NT2/D1 (cell line): ENCODE measurements around the gene PCNT.
A peak's percentile ranks its signal among the peaks of the same experiment; 100 is the strongest.

ENCODE experiments used
- DNase-seq: peaks from one replicate; pipeline ENCODE4 v3.0.0-alpha.2; 2011; ENCODE audit warnings: low read depth, low spot score
- H3K27me3 ChIP-seq: 2 replicates; pipeline ENCODE4 v1.6.0; 2011; ENCODE audit warnings: mild to moderate bottlenecking; ENCODE audit not compliant: insufficient read length, insufficient read depth
- H3K36me3 ChIP-seq: 2 replicates; pipeline ENCODE4 v1.6.1; 2011; ENCODE audit warnings: mild to moderate bottlenecking, low read length, mixed read lengths; ENCODE audit not compliant: insufficient read depth, insufficient read length
- H3K4me1 ChIP-seq: 2 replicates; pipeline ENCODE4 v1.5.1; 2011; ENCODE audit not compliant: insufficient read depth, insufficient read length
- H3K4me3 ChIP-seq: 2 replicates; pipeline ENCODE4 v1.5.1; 2011; ENCODE audit warnings: low read depth; ENCODE audit not compliant: insufficient read length
- H3K9ac ChIP-seq: 2 replicates; pipeline ENCODE4 v1.6.0; 2011; ENCODE audit warnings: low read depth; ENCODE audit not compliant: insufficient read length
- H3K9me3 ChIP-seq: 2 replicates; pipeline ENCODE4 v1.5.1; 2011; ENCODE audit warnings: mild to moderate bottlenecking, low read length; ENCODE audit not compliant: insufficient read depth
- SUZ12 ChIP-seq: IDR thresholded peaks from 2 replicates; pipeline ENCODE4 v1.6.1; 2011; ENCODE audit not compliant: insufficient read length, insufficient read depth; ENCODE audit errors: extremely low read depth
- YY1 ChIP-seq: IDR thresholded peaks from 2 replicates; pipeline ENCODE4 v1.6.1; 2011; ENCODE audit not compliant: insufficient read length, insufficient read depth
- ZNF274 ChIP-seq: IDR thresholded peaks from 2 replicates; pipeline ENCODE4 v1.6.1; 2011; ENCODE audit warnings: mild to moderate bottlenecking, low read depth, low read length

PCNT gene

GRCh38 chr21:46318464-46318845 is 5.5 kb upstream of the PCNT start:
- Histone ChIP-seq H3K4me3 (no peak overlapping the region), H3K9ac (peak overlapping the region; percentile 66), H3K4me1 (peaks cover 23% of the 10 kb centered on the region), H3K36me3 (peaks cover 77% of the 10 kb centered on the region), H3K9me3 (no peaks in the 10 kb centered on the region), H3K27me3 (no peaks in the 10 kb centered on the region)
- DNase-seq = no peak
- no peak for TF ChIP-seq SUZ12

- DNase-seq = no peak
- Histone ChIP-seq H3K27me3 (no peaks in the 10 kb centered on the region), H3K9ac (peak overlapping the region; percentile 66), H3K9me3 (no peaks in the 10 kb centered on the region), H3K4me3 (no peak overlapping the region), H3K36me3 (peaks cover 71% of the 10 kb centered on the region), H3K4me1 (peaks cover 23% of the 10 kb centered on the region)
- TF ChIP-seq ZNF274 (no peak), YY1 (no peak), SUZ12 (no peak)
Measured at GRCh38 chr21:46319186-46319585, 4.8 kb upstream of the PCNT start.

- Histone ChIP-seq H3K27me3 (no peaks in the 10 kb centered on the region), H3K36me3 (peaks cover 59% of the 10 kb centered on the region), H3K4me3 (no peak overlapping the region), H3K9me3 (no peaks in the 10 kb centered on the region), H3K4me1 (peaks cover 23% of the 10 kb centered on the region), H3K9ac (no peak overlapping the region)
- no peak for DNase-seq
- TF ChIP-seq YY1 = no peak
- TF ChIP-seq SUZ12 = no peak
- no peak for TF ChIP-seq ZNF274
Measured at GRCh38 chr21:46320331-46320801, 3.6 kb upstream of the PCNT start.

- Histone ChIP-seq H3K4me1 (peaks cover 20% of the 10 kb centered on the region), H3K9ac (peak overlapping the region; percentile 99), H3K27me3 (no peaks in the 10 kb centered on the region), H3K4me3 (peak overlapping the region; percentile 98), H3K36me3 (peaks cover 49% of the 10 kb centered on the region), H3K9me3 (no peaks in the 10 kb centered on the region)
- no peak for DNase-seq
- TF ChIP-seq YY1 (no peak), ZNF274 (no peak), SUZ12 (no peak)
Measured at GRCh38 chr21:46322351-46323226, 1.4 kb upstream of the PCNT start.

- DNase-seq = no peak
- Histone ChIP-seq H3K4me1 (peaks cover 14% of the 10 kb centered on the region), H3K36me3 (peaks cover 55% of the 10 kb centered on the region)
Measured at GRCh38 chr21:46323227-46323709, 688 bp upstream of the PCNT start.

GRCh38 chr21:46324390-46325072 is 575 bp downstream of the PCNT start:
- peak; percentile 73 for DNase-seq
- H3K36me3 ChIP-seq = peaks cover 58% of the 10 kb centered on the region
- no peaks in the 10 kb centered on the region for H3K27me3 ChIP-seq
- H3K9ac ChIP-seq = peak overlapping the region; percentile 96
- H3K9me3 ChIP-seq = no peaks in the 10 kb centered on the region
- H3K4me1 ChIP-seq = peaks cover 4% of the 10 kb centered on the region
- TF ChIP-seq YY1 (peak; percentile 82), ZNF274 (no peak)
- H3K4me3 ChIP-seq = peak overlapping the region; percentile 98

More at GRCh38 chr21:46323227-46323709, 688 bp upstream of the PCNT start:
- Histone ChIP-seq H3K9ac (peak overlapping the region; percentile 99), H3K4me3 (peak overlapping the region; percentile 98), H3K9me3 (no peaks in the 10 kb centered on the region), H3K27me3 (no peaks in the 10 kb centered on the region)
- no peak for TF ChIP-seq YY1
- no peak for TF ChIP-seq ZNF274
- TF ChIP-seq SUZ12 = no peak

- H3K9ac ChIP-seq = peak overlapping the region; percentile 96
- H3K27me3 ChIP-seq = no peaks in the 10 kb centered on the region
- H3K9me3 ChIP-seq = no peaks in the 10 kb centered on the region
- H3K36me3 ChIP-seq = peaks cover 65% of the 10 kb centered on the region
- peaks cover 4% of the 10 kb centered on the region for H3K4me1 ChIP-seq
- TF ChIP-seq SUZ12 (no peak), ZNF274 (no peak), YY1 (no peak)
- H3K4me3 ChIP-seq = peak overlapping the region; percentile 84
- DNase-seq = peak; percentile 75
Measured at GRCh38 chr21:46325073-46325912, 1.3 kb downstream of the PCNT start.
